GM20000 (cell line): ENCODE measurements around the gene DYSF.

Experiments
- DNase-seq: peaks from one replicate; pipeline ENCODE4 v3.0.0; 2012; ENCODE audit warnings: low spot score
- TF ChIP-seq, protein P1 (sequence below): IDR thresholded peaks from 2 replicates; pipeline ENCODE4 v1.5.1; 2012; ENCODE audit warnings: mild to moderate bottlenecking, control low read depth; ENCODE audit errors: extremely low read depth, missing control alignments

DYSF gene

DNA sequence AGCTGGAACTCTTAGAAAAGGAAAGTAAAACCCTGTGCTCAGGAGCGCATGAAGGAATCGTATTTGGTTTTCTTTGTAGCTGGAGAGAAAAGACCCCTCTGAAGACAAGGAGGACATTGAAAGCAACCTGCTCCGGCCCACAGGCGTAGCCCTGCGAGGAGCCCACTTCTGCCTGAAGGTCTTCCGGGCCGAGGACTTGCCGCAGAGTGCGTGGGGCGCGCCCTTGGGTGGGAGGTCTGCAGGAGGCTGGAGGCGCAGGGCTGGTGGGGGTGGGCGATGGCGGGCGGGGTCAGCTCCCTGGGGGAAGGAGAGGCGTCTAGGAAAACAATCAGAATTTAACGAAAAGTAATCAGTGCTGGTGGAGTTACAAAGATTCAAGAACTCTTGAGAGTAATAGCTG is 72.8 kb downstream of the DYSF start:
- TF ChIP-seq, protein P1, sequence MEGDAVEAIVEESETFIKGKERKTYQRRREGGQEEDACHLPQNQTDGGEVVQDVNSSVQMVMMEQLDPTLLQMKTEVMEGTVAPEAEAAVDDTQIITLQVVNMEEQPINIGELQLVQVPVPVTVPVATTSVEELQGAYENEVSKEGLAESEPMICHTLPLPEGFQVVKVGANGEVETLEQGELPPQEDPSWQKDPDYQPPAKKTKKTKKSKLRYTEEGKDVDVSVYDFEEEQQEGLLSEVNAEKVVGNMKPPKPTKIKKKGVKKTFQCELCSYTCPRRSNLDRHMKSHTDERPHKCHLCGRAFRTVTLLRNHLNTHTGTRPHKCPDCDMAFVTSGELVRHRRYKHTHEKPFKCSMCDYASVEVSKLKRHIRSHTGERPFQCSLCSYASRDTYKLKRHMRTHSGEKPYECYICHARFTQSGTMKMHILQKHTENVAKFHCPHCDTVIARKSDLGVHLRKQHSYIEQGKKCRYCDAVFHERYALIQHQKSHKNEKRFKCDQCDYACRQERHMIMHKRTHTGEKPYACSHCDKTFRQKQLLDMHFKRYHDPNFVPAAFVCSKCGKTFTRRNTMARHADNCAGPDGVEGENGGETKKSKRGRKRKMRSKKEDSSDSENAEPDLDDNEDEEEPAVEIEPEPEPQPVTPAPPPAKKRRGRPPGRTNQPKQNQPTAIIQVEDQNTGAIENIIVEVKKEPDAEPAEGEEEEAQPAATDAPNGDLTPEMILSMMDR, result no peak
- DNase-seq, result no peak

DNA sequence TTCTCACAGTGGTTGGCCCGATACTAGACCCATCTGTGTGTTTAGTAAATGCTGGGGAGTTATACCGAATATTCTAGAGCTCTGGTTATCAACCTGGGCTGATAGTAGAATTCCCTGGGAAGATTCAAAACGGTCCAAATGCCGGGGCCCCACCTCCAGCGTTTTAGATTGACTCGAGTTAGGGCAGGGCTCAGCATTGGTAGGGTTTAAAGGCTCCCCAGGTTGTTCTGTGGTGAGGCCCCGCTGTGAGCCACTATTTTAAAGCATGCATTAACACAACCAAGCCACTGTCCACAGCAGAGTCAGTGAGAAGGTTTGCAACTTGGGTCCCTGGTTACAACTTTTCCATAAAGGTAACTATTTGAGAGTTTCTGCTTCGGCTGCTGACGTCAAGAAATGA is 73.6 kb downstream of the DYSF start:
- no peak for DNase-seq
- TF ChIP-seq, protein P1, result no peak

DNA sequence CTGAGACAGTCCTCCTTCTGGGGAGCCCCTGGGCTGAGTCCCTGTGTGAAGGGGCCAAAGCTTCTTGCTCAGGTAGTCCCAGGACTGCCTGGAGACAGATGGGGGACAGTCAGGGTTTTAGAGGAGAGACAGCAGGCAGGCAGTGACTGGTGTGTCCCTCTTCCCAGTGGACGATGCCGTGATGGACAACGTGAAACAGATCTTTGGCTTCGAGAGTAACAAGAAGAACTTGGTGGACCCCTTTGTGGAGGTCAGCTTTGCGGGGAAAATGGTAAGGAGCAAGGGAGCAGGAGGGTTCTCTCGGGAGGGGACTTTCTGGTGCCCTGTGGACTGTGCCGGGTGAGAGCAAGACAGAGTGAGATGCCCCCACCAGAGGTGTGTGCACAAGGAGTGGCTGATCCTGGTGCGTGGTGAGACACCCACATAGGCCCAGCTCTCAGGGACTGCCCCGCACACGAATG is 74.8 kb downstream of the DYSF start:
- TF ChIP-seq, protein P1, result no peak
- DNase-seq, result no peak

DNA sequence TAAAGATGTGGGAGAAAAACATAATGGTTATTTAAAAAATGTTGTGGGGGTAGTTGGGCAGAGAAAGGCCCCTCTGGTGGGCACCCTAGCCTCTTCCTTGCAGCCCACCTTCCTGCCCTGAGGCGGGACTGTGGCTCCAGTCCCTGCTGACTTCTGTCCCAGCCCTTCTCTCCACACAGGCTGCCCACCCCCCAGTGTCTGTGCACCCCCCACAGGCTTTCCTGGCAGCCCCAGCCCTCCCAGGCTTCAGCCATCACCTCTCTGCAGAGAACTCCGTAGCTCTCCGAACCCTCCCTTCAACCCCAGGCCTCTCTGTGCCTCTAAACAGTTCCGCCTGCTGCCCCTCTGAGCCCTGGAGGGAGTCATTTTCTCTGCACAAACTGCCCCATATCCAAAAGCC is 75.4 kb downstream of the DYSF start:
- DNase-seq, result no peak
- TF ChIP-seq, protein P1, result no peak

DNA sequence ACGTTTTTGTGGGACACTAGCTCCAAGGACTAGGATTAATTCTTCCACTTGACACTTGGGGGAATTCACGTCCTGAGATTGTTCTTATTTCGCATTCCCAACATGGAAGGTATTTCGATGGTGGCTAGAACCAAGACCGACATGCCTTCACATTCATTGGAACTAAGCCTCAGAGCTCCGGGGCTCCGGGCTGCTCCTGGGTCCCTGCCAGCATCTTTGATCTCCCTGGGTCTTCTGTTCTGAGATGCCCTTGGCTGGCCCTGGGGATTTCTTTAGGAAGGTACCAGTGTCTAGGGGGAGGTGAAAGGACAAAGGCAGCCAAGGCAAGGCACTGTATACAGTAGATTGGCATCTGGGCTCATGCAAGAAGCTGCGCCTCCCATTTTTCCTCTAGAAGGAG is 76.8 kb downstream of the DYSF start:
- TF ChIP-seq, protein P1, result no peak
- no peak for DNase-seq

DNA sequence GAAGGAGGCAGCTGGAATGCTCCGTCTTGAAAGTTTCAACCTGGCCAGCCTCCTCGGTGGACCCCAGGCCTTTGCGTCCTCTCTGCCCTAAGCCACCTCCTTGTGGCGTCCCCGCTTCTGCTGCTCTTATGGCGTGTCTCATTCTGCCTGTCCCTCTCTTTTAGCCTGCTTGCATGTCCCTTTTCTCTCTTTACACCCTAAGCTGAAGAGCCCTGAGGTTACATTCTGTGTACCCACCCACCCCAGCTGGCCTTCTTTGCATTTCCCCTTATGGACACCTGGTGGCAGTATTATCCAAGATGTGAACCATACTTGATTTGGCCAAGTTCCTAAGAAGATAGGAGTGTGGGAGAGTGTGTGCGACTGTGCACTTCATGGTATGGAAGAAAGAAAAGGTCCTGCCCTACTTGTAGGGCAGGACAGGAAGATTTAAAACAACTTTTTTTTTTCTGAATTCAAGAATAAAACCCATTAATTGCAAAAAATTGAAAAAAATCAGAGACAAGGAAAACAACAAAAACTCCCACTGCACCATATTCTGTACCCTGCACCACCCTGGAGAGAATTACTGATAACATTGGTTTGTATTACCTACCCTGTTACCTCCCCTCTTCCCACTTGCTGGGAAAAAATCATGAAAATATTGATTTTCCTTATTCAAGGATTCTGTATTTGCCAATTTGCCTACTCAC is 77.4 kb downstream of the DYSF start:
- TF ChIP-seq, protein P1, result peak; percentile 58
- DNase-seq, result peak; percentile 78

DNA sequence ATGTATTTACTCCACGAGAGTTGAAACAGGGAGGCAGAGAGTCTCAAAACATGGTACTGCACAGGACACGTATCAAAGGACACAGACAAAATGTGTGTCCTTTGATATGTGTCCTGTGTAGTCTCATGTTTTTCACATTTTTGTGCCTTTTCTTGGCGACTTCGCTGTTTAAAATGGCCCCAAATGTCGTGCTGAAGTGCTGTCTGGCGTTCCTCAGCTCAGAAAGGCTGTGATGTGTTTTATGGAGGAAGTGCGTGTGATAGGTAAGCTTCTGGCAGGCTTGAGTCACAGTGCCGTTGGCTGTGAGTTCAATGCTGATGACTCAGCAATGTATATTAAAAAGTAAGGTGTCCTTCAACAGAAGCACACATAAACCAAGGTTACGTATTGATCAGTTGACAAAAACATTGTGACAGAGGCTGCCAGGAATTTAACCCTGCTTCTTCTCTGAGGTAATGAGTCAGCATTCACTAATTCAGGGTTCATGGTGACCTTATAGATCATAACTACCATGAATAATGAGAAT is 78.2 kb downstream of the DYSF start:
- TF ChIP-seq, protein P1, result no peak
- DNase-seq, result no peak
